K562 (cell line): ENCODE data around the gene TCEA3. TPM values are rescaled to one million over a fixed set of nuclear protein-coding genes. Genes with fewer than 3 reads are reported as not detected.

Source experiments
- ATF1 ChIP-seq, 2 experiments: fragments of 450-650 bp in 1 of 2; IDR thresholded peaks; 2 replicates each; pipeline ENCODE4 v1.6.1; 2016; ENCODE audit warnings: missing compliant biosample characterization in 1 of 2, missing genetic modification characterization in 1 of 2
- DPF2 ChIP-seq: fragments of 450-650 bp; IDR thresholded peaks from 2 replicates; pipeline ENCODE4 v1.6.1; 2016
- GATAD2B ChIP-seq: fragments of 450-650 bp; IDR thresholded peaks from 2 replicates; pipeline ENCODE4 v1.6.1; 2017; ENCODE audit warnings: mild to moderate bottlenecking, borderline replicate concordance
- KDM1A ChIP-seq, 2 experiments: fragments of 450-650 bp; IDR thresholded peaks; 2 replicates each; pipeline ENCODE4 v1.6.1; 2016; ENCODE audit warnings: mild to moderate bottlenecking in 2 of 2
- L3MBTL2 ChIP-seq: fragments of 450-650 bp; IDR thresholded peaks from 2 replicates; pipeline ENCODE4 v1.6.1; 2016; ENCODE audit warnings: mild to moderate bottlenecking, moderate library complexity
- MCM7 ChIP-seq, 2 experiments: fragments of 450-650 bp; IDR thresholded peaks; 2 replicates each; pipeline ENCODE4 v1.6.1; 2016 to 2018
- MGA ChIP-seq: fragments of 450-650 bp; IDR thresholded peaks from 2 replicates; pipeline ENCODE4 v1.6.1; 2016; ENCODE audit warnings: mild to moderate bottlenecking, moderate library complexity
- NFIX ChIP-seq: fragments of 250-450 bp; sonication (Bioruptor Pico); IDR thresholded peaks from 2 replicates; pipeline ENCODE4 v1.4.0; 2020; ENCODE audit warnings: low read depth, mild to moderate bottlenecking, moderate library complexity
- NFXL1 ChIP-seq: fragments of 450-650 bp; formaldehyde crosslinking; IDR thresholded peaks from 2 replicates; pipeline ENCODE4 v1.4.0; 2021; ENCODE audit warnings: mild to moderate bottlenecking
- RBFOX2 ChIP-seq: fragments of 200-400 bp; formaldehyde crosslinking; IDR thresholded peaks from 2 replicates; pipeline ENCODE4 v1.6.1; 2017; ENCODE audit warnings: low read depth, mild to moderate bottlenecking, low read length, moderate library complexity
- TAF1 ChIP-seq: IDR thresholded peaks from 2 replicates; pipeline ENCODE4 v1.6.1; 2011; ENCODE audit warnings: mild to moderate bottlenecking, low read length, moderate library complexity; ENCODE audit not compliant: insufficient read depth, control insufficient read depth, severe bottlenecking; ENCODE audit errors: extremely low read depth
- ZBTB17 ChIP-seq: fragments of 450-650 bp; formaldehyde crosslinking; IDR thresholded peaks from 2 replicates; pipeline ENCODE4 v1.4.0; 2020; ENCODE audit warnings: mild to moderate bottlenecking
- ZBTB26 ChIP-seq: fragments of 450-650 bp; formaldehyde crosslinking; IDR thresholded peaks from 2 replicates; pipeline ENCODE4 v1.4.0; 2022; ENCODE audit warnings: missing genetic modification characterization
- polyA plus RNA-seq, 8 experiments: library from polyadenylated mRNA; depleted of rRNA in 4 of 8; stranded (reverse) in 5 of 8; unstranded in 3 of 8; fragments of >200 nt; fragmentation: Nextera tagmentation in 2 of 8; fragmentation: Illumina TruSeq in 1 of 8; extraction: Ambion mirVana in 2 of 8; extraction: Trizol in 1 of 8; gene quantifications; 2 replicates each; pipeline versions ENCODE4 v1.2.1 to v1.2.3, GENCODE V29; 2011 to 2014; ENCODE audit warnings: inconsistent platforms in 1 of 8, missing spikeins in 1 of 8
- total RNA-seq, 7 experiments: library from RNA; depleted of rRNA in 6 of 7; stranded (reverse); fragments of >200 nt in 6 of 7; fragmentation: Illumina TruSeq in 2 of 7; extraction: Trizol in 2 of 7; gene quantifications; 2 replicates each; pipeline versions ENCODE4 v1.2.1 to v1.2.3, GENCODE V29; 2011 to 2021; ENCODE audit warnings: low replicate concordance in 1 of 7

The TCEA3 gene
- total and polyA plus RNA-seq, 9 of the 15 experiments (the other 6 are each of a cell fraction or from before 2014, with no cell fraction given): 0.03 to 0.55 (median 0.36) TPM

GRCh38 chr1:23371987-23372880 lies 52.3 kb downstream of the TCEA3 start (continued):
- peak; percentile 85 for TF ChIP-seq MGA
- TF ChIP-seq ZBTB17 (CRISPR knock-in tag): no peak
- peak in 1 of 2 experiments; percentile 18; a peak in 1 of 4 replicates for TF ChIP-seq KDM1A (IDR thresholded peaks at IDR 0.05)
- no peak for TF ChIP-seq MCM7 (IDR thresholded peaks at IDR 0.05)
- no peak for TF ChIP-seq GATAD2B
- TF ChIP-seq DPF2: no peak
- TF ChIP-seq TAF1: no peak
- TF ChIP-seq ZBTB26 (CRISPR knock-in tag): no peak
- TF ChIP-seq ATF1 (CRISPR knock-in tag; IDR thresholded peaks at IDR 0.05): no peak
- no peak for TF ChIP-seq ATF1 (tag; IDR thresholded peaks at IDR 0.05)
- no peak for TF ChIP-seq NFXL1
- no peak for TF ChIP-seq NFIX (CRISPR knock-in tag)
- no peak for TF ChIP-seq RBFOX2
- TF ChIP-seq L3MBTL2: peak; percentile 85
